T follicular helper cell (primary cell): ENCODE data around the gene BICD2.

Experiments used
- DNase-seq: peaks from one replicate; pipeline ENCODE4 v3.0.0-alpha.2; 2020; ENCODE audit warnings: low read depth

Gene BICD2

GRCh38 chr9:92714787-92715487 lies 49.7 kb downstream of the BICD2 start:
- no peak for DNase-seq

- no peak for DNase-seq
These were observed 50.6 kb downstream of the BICD2 start for GRCh38 chr9:92714016-92714415.

- no peak for DNase-seq
These were observed 51.1 kb downstream of the BICD2 start for GRCh38 chr9:92713528-92713927.

GRCh38 chr9:92712767-92713166 lies 51.9 kb downstream of the BICD2 start:
- no peak for DNase-seq

GRCh38 chr9:92711844-92712243 lies 52.8 kb downstream of the BICD2 start:
- no peak for DNase-seq

GRCh38 chr9:92711146-92711545 lies 53.5 kb downstream of the BICD2 start:
- no peak for DNase-seq

- no peak for DNase-seq
These were observed 54.3 kb downstream of the BICD2 start for GRCh38 chr9:92710368-92710767.

GRCh38 chr9:92709954-92710353 lies 54.7 kb downstream of the BICD2 start:
- DNase-seq: no peak

GRCh38 chr9:92709240-92709639 lies 55.4 kb downstream of the BICD2 start:
- DNase-seq: no peak

- no peak for DNase-seq
These were observed 57.1 kb downstream of the BICD2 start for GRCh38 chr9:92707530-92707929.

GRCh38 chr9:92706218-92706940 lies 58.3 kb downstream of the BICD2 start:
- DNase-seq: no peak

GRCh38 chr9:92704528-92704927 lies 60.1 kb downstream of the BICD2 start:
- no peak for DNase-seq

GRCh38 chr9:92696619-92697018 lies 68.0 kb downstream of the BICD2 start:
- DNase-seq: no peak

- DNase-seq: no peak
These were observed 77.7 kb downstream of the BICD2 start for GRCh38 chr9:92686954-92687353.

- no peak for DNase-seq
These were observed 79.6 kb downstream of the BICD2 start for GRCh38 chr9:92685022-92685421.

- no peak for DNase-seq
These were observed 82.4 kb downstream of the BICD2 start for GRCh38 chr9:92682269-92682668.

- DNase-seq: no peak
These were observed 84.2 kb downstream of the BICD2 start for GRCh38 chr9:92680166-92681119.

- DNase-seq: no peak
These were observed 85.0 kb downstream of the BICD2 start for GRCh38 chr9:92679413-92680165.

GRCh38 chr9:92671323-92671722 lies 93.3 kb downstream of the BICD2 start:
- DNase-seq: no peak

- peak; percentile 97 for DNase-seq
These were observed 94.5 kb downstream of the BICD2 start, which contains the start of gene IPPK for GRCh38 chr9:92669890-92670708. Gene IPPK (minus strand): TSS chr9:92670131. CDS start chr9:92669988, 143 bp downstream.

- DNase-seq: no peak
These were observed 95.1 kb downstream of the BICD2 start for GRCh38 chr9:92669527-92669889.
